Mesothelial cell of epicardium (in vitro differentiated cells): ENCODE results near the gene ERAP2. TPM values are rescaled to one million over a fixed set of nuclear protein-coding genes. Genes with fewer than 3 reads are reported as not detected.

Experiments used
- DNase-seq, 2 experiments: peaks; one replicate each; pipeline ENCODE4 v3.0.0; 2021; ENCODE audit warnings: low spot score in 2 of 2; ENCODE audit not compliant: unreplicated experiment in 2 of 2
- H3K27ac Mint-ChIP-seq: 2 replicates; pipeline ENCODE4 v1.8.0; 2021; ENCODE audit warnings: mixed read lengths
- H3K27me3 Mint-ChIP-seq: 2 replicates; pipeline ENCODE4 v1.8.0; 2021; ENCODE audit warnings: low read depth, mixed read lengths
- H3K36me3 Mint-ChIP-seq: 2 replicates; pipeline ENCODE4 v1.8.0; 2021; ENCODE audit warnings: mixed read lengths
- H3K4me1 Mint-ChIP-seq: 2 replicates; pipeline ENCODE4 v1.8.0; 2021; ENCODE audit warnings: mixed read lengths
- H3K4me3 Mint-ChIP-seq: 2 replicates; pipeline ENCODE4 v1.8.0; 2021; ENCODE audit warnings: mild to moderate bottlenecking, moderate library complexity, mixed read lengths
- H3K9me3 Mint-ChIP-seq: 2 replicates; pipeline ENCODE4 v1.8.0; 2021; ENCODE audit warnings: mixed read lengths
- total RNA-seq: library from RNA; stranded (reverse); gene quantifications from 3 replicates; pipeline ENCODE4 v1.2.1, GENCODE V29; 2021
- TF ChIP-seq, protein P1 (sequence below): fragments of 200-600 bp; sonication (generic); IDR thresholded peaks from one replicate; pipeline ENCODE4 v1.5.0; 2021; ENCODE audit warnings: antibody characterized with exemption; ENCODE audit not compliant: unreplicated experiment

ERAP2 gene
- total RNA-seq, 1 donor from 2014 or later = 0.74 TPM

DNA sequence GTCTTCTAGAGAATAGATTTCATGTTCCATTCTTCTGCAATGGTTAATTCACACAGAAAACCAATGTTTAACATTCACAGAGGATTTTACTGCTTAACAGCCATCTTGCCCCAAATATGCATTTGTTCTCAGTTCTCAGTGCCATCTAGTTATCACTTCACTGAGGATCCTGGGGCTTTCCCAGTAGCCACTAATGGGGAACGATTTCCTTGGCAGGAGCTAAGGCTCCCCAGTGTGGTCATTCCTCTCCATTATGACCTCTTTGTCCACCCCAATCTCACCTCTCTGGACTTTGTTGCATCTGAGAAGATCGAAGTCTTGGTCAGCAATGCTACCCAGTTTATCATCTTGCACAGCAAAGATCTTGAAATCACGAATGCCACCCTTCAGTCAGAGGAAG, 3.4 kb downstream of the ERAP2 start:
- Mint-ChIP-seq H3K9me3 (peaks cover 4% of the 10 kb centered on the region), H3K27me3 (peaks cover 3% of the 10 kb centered on the region), H3K4me3 (no peak overlapping the region), H3K27ac (no peak overlapping the region), H3K4me1 (peaks cover 13% of the 10 kb centered on the region), H3K36me3 (peaks cover 3% of the 10 kb centered on the region)
- no peak for DNase-seq
- TF ChIP-seq, protein P1, sequence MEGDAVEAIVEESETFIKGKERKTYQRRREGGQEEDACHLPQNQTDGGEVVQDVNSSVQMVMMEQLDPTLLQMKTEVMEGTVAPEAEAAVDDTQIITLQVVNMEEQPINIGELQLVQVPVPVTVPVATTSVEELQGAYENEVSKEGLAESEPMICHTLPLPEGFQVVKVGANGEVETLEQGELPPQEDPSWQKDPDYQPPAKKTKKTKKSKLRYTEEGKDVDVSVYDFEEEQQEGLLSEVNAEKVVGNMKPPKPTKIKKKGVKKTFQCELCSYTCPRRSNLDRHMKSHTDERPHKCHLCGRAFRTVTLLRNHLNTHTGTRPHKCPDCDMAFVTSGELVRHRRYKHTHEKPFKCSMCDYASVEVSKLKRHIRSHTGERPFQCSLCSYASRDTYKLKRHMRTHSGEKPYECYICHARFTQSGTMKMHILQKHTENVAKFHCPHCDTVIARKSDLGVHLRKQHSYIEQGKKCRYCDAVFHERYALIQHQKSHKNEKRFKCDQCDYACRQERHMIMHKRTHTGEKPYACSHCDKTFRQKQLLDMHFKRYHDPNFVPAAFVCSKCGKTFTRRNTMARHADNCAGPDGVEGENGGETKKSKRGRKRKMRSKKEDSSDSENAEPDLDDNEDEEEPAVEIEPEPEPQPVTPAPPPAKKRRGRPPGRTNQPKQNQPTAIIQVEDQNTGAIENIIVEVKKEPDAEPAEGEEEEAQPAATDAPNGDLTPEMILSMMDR = no peak

DNA sequence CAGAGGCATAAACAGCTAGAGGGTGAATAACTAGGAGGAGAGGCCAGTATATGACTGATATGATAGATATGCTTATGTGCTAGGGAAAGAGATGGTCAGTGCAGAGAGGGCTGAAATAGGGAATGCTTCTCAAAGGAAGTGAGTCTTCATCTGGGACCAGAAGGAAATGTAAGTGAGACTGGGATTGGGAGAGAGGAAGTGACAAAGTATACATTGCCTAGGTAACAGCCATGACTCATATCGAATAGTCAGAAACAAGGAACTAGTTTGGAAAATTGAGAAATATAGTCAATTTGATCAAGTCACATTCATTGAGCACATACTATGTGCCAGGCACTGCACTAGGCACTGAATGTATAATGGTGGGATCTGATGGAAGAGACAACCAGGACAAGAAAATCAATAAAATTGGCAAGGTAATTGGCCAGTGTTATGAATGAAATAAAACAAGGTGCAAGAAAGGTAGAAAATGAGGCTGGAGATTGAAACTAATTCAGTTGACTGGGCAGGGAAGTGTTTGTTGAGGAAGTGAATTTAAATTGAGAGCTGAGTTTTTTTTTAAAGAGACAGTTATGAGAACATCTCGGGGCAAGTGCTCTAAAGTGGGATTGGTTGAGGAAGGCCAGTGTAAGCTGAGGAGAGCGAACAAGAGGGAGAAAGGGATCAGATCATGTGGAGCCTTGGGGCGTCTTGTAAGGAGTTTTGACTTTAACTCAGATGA, 4.3 kb downstream of the ERAP2 start:
- no peak overlapping the region for H3K4me3 Mint-ChIP-seq
- peaks cover 3% of the 10 kb centered on the region for H3K27me3 Mint-ChIP-seq
- peaks cover 19% of the 10 kb centered on the region for H3K4me1 Mint-ChIP-seq
- TF ChIP-seq, protein P1 = no peak
- peaks cover 3% of the 10 kb centered on the region for H3K36me3 Mint-ChIP-seq
- no peak overlapping the region for H3K27ac Mint-ChIP-seq
- peaks cover 4% of the 10 kb centered on the region for H3K9me3 Mint-ChIP-seq
- DNase-seq = no peak

DNA sequence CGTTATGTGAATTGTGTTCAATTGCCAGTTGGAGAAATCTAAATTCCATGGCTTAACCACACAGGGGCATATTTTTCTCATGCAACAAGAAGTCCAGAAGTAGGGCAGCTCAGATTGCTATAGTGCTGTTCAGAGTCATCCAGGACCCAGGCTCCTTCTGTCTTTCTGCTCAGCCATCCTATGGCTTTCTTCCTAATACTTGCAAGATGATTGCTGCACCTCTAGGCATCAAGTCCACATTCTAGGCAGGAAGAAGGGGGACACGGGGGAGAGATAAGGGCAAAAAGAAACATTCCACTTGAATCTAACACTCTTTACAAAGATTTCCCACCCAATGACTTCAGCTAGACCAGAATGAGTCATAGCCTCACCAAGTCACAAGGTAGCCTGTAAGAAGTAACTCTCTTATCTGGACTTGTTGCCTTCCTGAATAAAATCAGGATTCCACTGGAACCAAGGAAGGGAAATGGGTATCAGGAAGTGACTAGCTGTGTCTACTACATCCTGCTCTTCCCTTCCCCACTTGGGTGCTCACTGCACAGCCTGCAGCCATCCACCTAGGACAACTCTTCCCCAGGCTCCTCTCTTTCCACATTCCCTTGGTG, 5.3 kb downstream of the ERAP2 start:
- Mint-ChIP-seq H3K4me1 (peaks cover 13% of the 10 kb centered on the region), H3K27ac (no peak overlapping the region), H3K9me3 (peaks cover 4% of the 10 kb centered on the region), H3K27me3 (peaks cover 3% of the 10 kb centered on the region), H3K4me3 (no peak overlapping the region), H3K36me3 (peaks cover 3% of the 10 kb centered on the region)
- TF ChIP-seq, protein P1 = no peak
- DNase-seq = no peak

DNA sequence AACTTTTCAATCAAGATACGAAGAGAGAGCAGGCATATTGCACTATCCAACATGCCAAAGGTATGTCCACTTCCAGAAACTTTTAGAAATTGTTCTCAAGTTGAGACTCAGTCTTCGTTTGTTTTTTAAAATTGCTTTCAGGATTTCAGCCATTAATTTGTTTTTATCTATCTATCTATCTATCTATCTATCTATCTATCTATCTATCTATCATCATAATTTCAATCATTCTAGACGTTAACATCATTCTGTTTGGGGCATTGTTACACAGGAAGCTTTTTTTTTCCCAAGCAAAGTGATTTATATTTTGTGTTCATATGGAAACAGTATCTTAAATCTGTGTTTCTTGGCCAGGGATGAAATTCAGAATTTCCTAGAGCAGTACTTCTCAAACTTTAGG, 7.6 kb downstream of the ERAP2 start:
- no peak overlapping the region for H3K27ac Mint-ChIP-seq

DNA sequence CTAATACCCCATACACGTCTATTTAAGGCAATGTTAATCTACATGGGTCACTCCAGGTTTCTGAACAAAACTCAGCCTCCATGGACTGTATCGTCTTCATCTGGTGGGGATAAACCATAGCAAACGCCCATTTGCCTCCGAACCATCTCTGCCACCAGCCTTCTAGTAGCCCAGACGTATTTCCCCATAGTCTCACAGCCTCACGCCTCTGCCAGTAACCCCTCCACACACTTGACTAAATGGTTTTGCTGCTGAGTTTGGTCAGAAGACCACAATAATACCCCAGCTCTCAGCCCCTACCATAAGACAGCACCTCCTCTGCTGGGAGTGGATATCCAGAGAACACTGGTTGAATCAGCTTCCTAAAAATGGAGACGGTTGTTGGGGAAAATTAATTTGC, 8.7 kb downstream of the ERAP2 start:
- no peak overlapping the region for H3K27ac Mint-ChIP-seq
- H3K9me3 Mint-ChIP-seq = peaks cover 4% of the 10 kb centered on the region
- H3K36me3 Mint-ChIP-seq = peaks cover 3% of the 10 kb centered on the region
- H3K4me3 Mint-ChIP-seq = no peak overlapping the region
- DNase-seq = no peak
- peaks cover 12% of the 10 kb centered on the region for H3K4me1 Mint-ChIP-seq
- peaks cover 5% of the 10 kb centered on the region for H3K27me3 Mint-ChIP-seq
- TF ChIP-seq, protein P1 = no peak

More for the DNA sequence above, 7.6 kb downstream of the ERAP2 start:
- H3K27me3 Mint-ChIP-seq = peaks cover 3% of the 10 kb centered on the region
- no peak for DNase-seq
- H3K36me3 Mint-ChIP-seq = peaks cover 3% of the 10 kb centered on the region
- peaks cover 12% of the 10 kb centered on the region for H3K4me1 Mint-ChIP-seq
- TF ChIP-seq, protein P1 = no peak
- no peak overlapping the region for H3K4me3 Mint-ChIP-seq
- H3K9me3 Mint-ChIP-seq = peaks cover 4% of the 10 kb centered on the region
